GM10266 (cell line): ENCODE measurements around the gene SLC25A10.

ENCODE experiments used
- DNase-seq: peaks from one replicate; pipeline ENCODE4 v3.0.0; 2012; ENCODE audit errors: extremely low spot score
- CTCF ChIP-seq: IDR thresholded peaks from 2 replicates; pipeline ENCODE4 v1.5.1; 2012; ENCODE audit warnings: mild to moderate bottlenecking, low read depth; ENCODE audit not compliant: control insufficient read depth, insufficient read depth; ENCODE audit errors: missing control alignments

SLC25A10 gene

GRCh38 chr17:81701288-81702071 is 10.6 kb upstream of the SLC25A10 start:
- TF ChIP-seq CTCF = peak; percentile 13
- no peak for DNase-seq

- peak; percentile 1 for TF ChIP-seq CTCF
- peak; percentile 99 for DNase-seq
Observed at GRCh38 chr17:81702934-81703746, 8.9 kb upstream of the SLC25A10 start, which contains the start of gene MRPL12. Gene MRPL12 (plus strand): TSS chr17:81703367. CDS start chr17:81703502, 135 bp downstream.

GRCh38 chr17:81703747-81704654 is 8.1 kb upstream of the SLC25A10 start:
- no peak for DNase-seq
- no peak for TF ChIP-seq CTCF

GRCh38 chr17:81705518-81706231 is 6.4 kb upstream of the SLC25A10 start:
- no peak for TF ChIP-seq CTCF
- no peak for DNase-seq

- TF ChIP-seq CTCF = no peak
- DNase-seq = no peak
Observed at GRCh38 chr17:81706232-81706611, 5.9 kb upstream of the SLC25A10 start.

GRCh38 chr17:81706757-81707624 is 5.1 kb upstream of the SLC25A10 start:
- no peak for TF ChIP-seq CTCF
- no peak for DNase-seq
